Vagina (tissue), 2 donors: Measurements from ENCODE around the gene EGFR. TPM values are rescaled to one million over a fixed set of nuclear protein-coding genes. Genes with fewer than 3 reads are reported as not detected.

ENCODE experiments used
- DNase-seq, 2 donors: peaks; one replicate each; pipeline ENCODE4 v3.0.0-alpha.2; 2017; ENCODE audit errors: extremely low spot score in 2 of 2
- H3K27ac ChIP-seq: fragments of 200-600 bp; sonication (generic); one replicate; pipeline ENCODE4 v1.5.1; 2019
- H3K27me3 ChIP-seq: fragments of 200-600 bp; sonication (generic); one replicate; pipeline ENCODE4 v1.5.1; 2019
- H3K36me3 ChIP-seq, 2 donors: fragments of 200-600 bp; sonication (generic); one replicate each; pipeline ENCODE4 v1.5.1; 2017 to 2019
- H3K4me1 ChIP-seq: fragments of 200-600 bp; sonication (generic); one replicate; pipeline ENCODE4 v1.5.1; 2019
- H3K4me3 ChIP-seq, 2 donors: fragments of 200-600 bp; sonication (generic); 1 replicate in 1 of 2; 2 replicates in 1 of 2; pipeline ENCODE4 v1.5.1; 2016 to 2019
- H3K9me3 ChIP-seq: fragments of 200-600 bp; sonication (generic); one replicate; pipeline ENCODE4 v1.5.1; 2019
- CTCF ChIP-seq, 3 experiments: fragments of 450-650 bp in 2 of 3; fragments of 200-600 bp in 1 of 3; sonication (generic) in 1 of 3; IDR thresholded peaks; one replicate each; pipeline ENCODE4 v1.5.1; 2017 to 2019; ENCODE audit warnings: antibody characterized with exemption in 3 of 3, mild to moderate bottlenecking in 2 of 3, moderate library complexity in 2 of 3
- POLR2A ChIP-seq, 2 donors: fragments of 450-650 bp; IDR thresholded peaks; one replicate each; pipeline ENCODE4 v1.6.1; 2017; ENCODE audit warnings: antibody characterized with exemption in 2 of 2, mild to moderate bottlenecking in 2 of 2, moderate library complexity in 2 of 2
- POLR2AphosphoS5 ChIP-seq, 2 donors: sonication (generic); formaldehyde crosslinking; IDR thresholded peaks; one replicate each; pipeline ENCODE4 v1.9.0; 2017; ENCODE audit warnings: antibody characterized with exemption in 2 of 2, mild to moderate bottlenecking in 2 of 2, low read depth in 1 of 2; ENCODE audit not compliant: insufficient read depth in 1 of 2
- intact Hi-C: fragments of 100-400 bp; cut with DNase I; formaldehyde crosslinking; loops from one replicate; pipeline ENCODE4 v1.15.1; 2023
- total RNA-seq: library from RNA; depleted of rRNA; stranded (reverse); fragments of >200 nt; gene quantifications from one replicate; pipeline ENCODE4 v1.2.3, GENCODE V29; 2016

EGFR gene
- total RNA-seq, 1 donor from 2014 or later, result 130 TPM

GRCh38 chr7:55093674-55094073 is 74.9 kb downstream of the EGFR start:
- H3K4me1 ChIP-seq, result peaks cover 45% of the 10 kb centered on the region

GRCh38 chr7:55094092-55094690 is 75.4 kb downstream of the EGFR start:
- Histone ChIP-seq H3K9me3 (no peaks in the 10 kb centered on the region), H3K27me3 (no peaks in the 10 kb centered on the region), H3K4me3 (no peak overlapping the region), H3K27ac (no peak overlapping the region), H3K36me3 (no peaks in the 10 kb centered on the region), H3K4me1 (peaks cover 48% of the 10 kb centered on the region)
- TF ChIP-seq POLR2A (IDR thresholded peaks at IDR 0.05) (no peak), POLR2AphosphoS5 (IDR thresholded peaks at IDR 0.05; ENCODE audit: insufficient read depth in 1 of 2, low read depth in 1 of 2) (no peak), CTCF (IDR thresholded peaks at IDR 0.05) (no peak)
- no peak for DNase-seq
- intact Hi-C loops, result no loop called here

More at GRCh38 chr7:55093674-55094073, 74.9 kb downstream of the EGFR start:
- H3K4me3 ChIP-seq, result no peak overlapping the region
- no peak overlapping the region for H3K27ac ChIP-seq
- no peak for DNase-seq
- TF ChIP-seq POLR2AphosphoS5 (IDR thresholded peaks at IDR 0.05; ENCODE audit: insufficient read depth in 1 of 2, low read depth in 1 of 2), result no peak
- TF ChIP-seq CTCF (IDR thresholded peaks at IDR 0.05), result no peak
- TF ChIP-seq POLR2A (IDR thresholded peaks at IDR 0.05), result no peak
- H3K9me3 ChIP-seq, result no peaks in the 10 kb centered on the region
- intact Hi-C loops, result no loop called here
- H3K36me3 ChIP-seq, result no peaks in the 10 kb centered on the region
- no peaks in the 10 kb centered on the region for H3K27me3 ChIP-seq

- peaks cover 63% of the 10 kb centered on the region for H3K4me1 ChIP-seq
- H3K36me3 ChIP-seq, result no peaks in the 10 kb centered on the region
- no peaks in the 10 kb centered on the region for H3K27me3 ChIP-seq
- no peak overlapping the region for H3K4me3 ChIP-seq
- H3K27ac ChIP-seq, result no peak overlapping the region
- intact Hi-C loops, result no loop called here
- no peak for DNase-seq
- TF ChIP-seq POLR2A (IDR thresholded peaks at IDR 0.05) (no peak), POLR2AphosphoS5 (IDR thresholded peaks at IDR 0.05; ENCODE audit: insufficient read depth in 1 of 2, low read depth in 1 of 2) (no peak), CTCF (IDR thresholded peaks at IDR 0.05) (no peak)
- no peaks in the 10 kb centered on the region for H3K9me3 ChIP-seq
Measured at GRCh38 chr7:55095672-55096071, 76.9 kb downstream of the EGFR start.

- Histone ChIP-seq H3K36me3 (no peaks in the 10 kb centered on the region), H3K4me3 (no peak overlapping the region), H3K27me3 (no peaks in the 10 kb centered on the region), H3K27ac (no peak overlapping the region), H3K4me1 (peaks cover 69% of the 10 kb centered on the region), H3K9me3 (no peaks in the 10 kb centered on the region)
- no peak for TF ChIP-seq POLR2AphosphoS5 (IDR thresholded peaks at IDR 0.05; ENCODE audit: insufficient read depth in 1 of 2, low read depth in 1 of 2)
- TF ChIP-seq CTCF (IDR thresholded peaks at IDR 0.05), result no peak
- TF ChIP-seq POLR2A (IDR thresholded peaks at IDR 0.05), result no peak
- intact Hi-C loops, result no loop called here
- DNase-seq, result no peak
Measured at GRCh38 chr7:55096323-55096722, 77.5 kb downstream of the EGFR start.

- no peaks in the 10 kb centered on the region for H3K27me3 ChIP-seq
- peaks cover 75% of the 10 kb centered on the region for H3K4me1 ChIP-seq
- no peak for DNase-seq
- H3K36me3 ChIP-seq, result no peaks in the 10 kb centered on the region
- no peaks in the 10 kb centered on the region for H3K9me3 ChIP-seq
- intact Hi-C loops, result no loop called here
- no peak overlapping the region for H3K27ac ChIP-seq
- TF ChIP-seq CTCF (IDR thresholded peaks at IDR 0.05) (no peak), POLR2A (IDR thresholded peaks at IDR 0.05) (no peak), POLR2AphosphoS5 (IDR thresholded peaks at IDR 0.05; ENCODE audit: insufficient read depth in 1 of 2, low read depth in 1 of 2) (no peak)
- no peak overlapping the region for H3K4me3 ChIP-seq
Measured at GRCh38 chr7:55097100-55097499, 78.3 kb downstream of the EGFR start.
